ENCODE measurements around the gene NEK5. TPM values are rescaled to one million over a fixed set of nuclear protein-coding genes. Genes with fewer than 3 reads are reported as not detected.

The NEK5 gene
- total and polyA plus RNA-seq, 2 of the 8 experiments (the other 6 are each of a cell fraction or from before 2014, with no cell fraction given), result 0.12 to 0.35 TPM

DNA sequence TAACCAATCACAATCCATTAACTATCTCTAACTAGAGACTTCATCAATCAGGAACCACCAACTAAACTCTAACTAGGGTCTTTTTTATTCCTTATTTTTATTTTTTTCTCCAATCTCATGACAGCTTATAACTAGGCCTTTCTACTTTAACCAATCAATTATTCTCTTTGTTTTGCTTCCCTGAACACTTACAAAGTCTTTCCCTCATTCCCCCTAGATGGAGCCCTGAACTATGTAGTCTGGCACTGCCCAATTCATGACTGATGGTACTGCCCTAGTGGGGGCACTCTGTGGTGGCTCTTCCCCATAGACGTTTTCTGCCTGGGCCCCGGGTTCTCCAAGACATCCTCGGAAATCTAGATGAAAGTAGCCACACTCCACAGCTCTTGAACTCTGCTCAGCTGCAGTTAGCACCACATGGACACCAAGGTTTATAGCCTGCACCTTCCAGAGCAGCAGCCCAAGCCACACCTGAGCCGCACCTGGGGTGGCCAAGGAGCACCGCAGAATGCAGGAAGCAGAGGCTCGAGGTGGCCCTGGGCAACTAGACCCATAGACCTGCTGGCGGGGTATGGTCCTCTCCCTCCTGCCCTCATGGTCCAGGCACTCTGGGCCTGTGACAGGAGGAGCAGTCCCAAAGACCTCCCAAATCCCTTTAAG, 124.2 kb downstream of the NEK5 start:
- Histone ChIP-seq H3K36me3 (ENCODE audit: control insufficient read depth in 2 of 4, insufficient read depth in 4 of 4, low read length in 3 of 4) (no peaks in the 10 kb centered on the region), H3K9ac (replicated peaks in 1 of 4; ENCODE audit: extremely low read depth in 1 of 4, low read depth in 3 of 4, low read length in 3 of 4) (no peak overlapping the region), H2BK12ac (ENCODE audit: low read depth, low read length) (no peak overlapping the region), H3K27me3 (replicated peaks in 1 of 4; ENCODE audit: control insufficient read depth in 3 of 4, extremely low read depth in 1 of 4, insufficient read depth in 3 of 4, low read length in 3 of 4) (peaks cover 0 to 6% (median 2%) of the 10 kb centered on the region in 4 experiments; a peak in 4 of 7 replicates), H3K23me2 (ENCODE audit: low read depth, low read length) (no peaks in the 10 kb centered on the region), H4K20me1 (replicated peaks in 1 of 2; ENCODE audit: control insufficient read depth in 1 of 2, insufficient read depth in 2 of 2, low read length in 2 of 2) (peaks cover 0 to 6% of the 10 kb centered on the region in 2 experiments), H3K79me1 (ENCODE audit: low read depth, low read length) (peaks cover 4% of the 10 kb centered on the region), H4K8ac (ENCODE audit: extremely low read depth, insufficient read depth, low read length) (no peak overlapping the region), H3K14ac (ENCODE audit: insufficient read length) (no peak overlapping the region), H3K18ac (ENCODE audit: extremely low read depth, low read length) (no peak overlapping the region), H2BK15ac (ENCODE audit: low read length) (no peak overlapping the region), H2BK120ac (replicated peaks; ENCODE audit: low read depth, low read length) (no peak overlapping the region), H3K79me2 (ENCODE audit: control insufficient read depth in 1 of 2, insufficient read depth in 2 of 2, low read length in 2 of 2) (no peaks in the 10 kb centered on the region), H3K4me1 (replicated peaks in 1 of 4; ENCODE audit: control insufficient read depth in 3 of 4, insufficient read depth in 4 of 4, low read length in 3 of 4) (peaks cover 0 to 4% (median 2%) of the 10 kb centered on the region in 4 experiments; a peak in 4 of 7 replicates), H3K4me2 (ENCODE audit: insufficient read depth in 1 of 2, low read depth in 2 of 2, low read length in 2 of 2) (no peak overlapping the region), H3K23ac (ENCODE audit: insufficient read length) (no peak overlapping the region), H2AFZ (ENCODE audit: low read length) (no peak overlapping the region), H3K27ac (ENCODE audit: low read depth, low read length) (no peak overlapping the region), H4K5ac (ENCODE audit: insufficient read length, low read depth, low read length) (no peak overlapping the region), H2BK20ac (ENCODE audit: low read length) (no peak overlapping the region), H3K56ac (replicated peaks; ENCODE audit: insufficient read length, low read depth, low read length) (peak overlapping the region; percentile 7), H3K4ac (replicated peaks; ENCODE audit: insufficient read length, low read depth, low read length) (no peak overlapping the region), H2BK5ac (ENCODE audit: low read depth, low read length) (no peak overlapping the region), H3K9me3 (ENCODE audit: insufficient read depth in 2 of 2, low read depth in 1 of 2, low read length in 1 of 2) (no peaks in the 10 kb centered on the region), H4K91ac (replicated peaks; ENCODE audit: insufficient read length, low read length) (no peak overlapping the region), H3K4me3 (ENCODE audit: extremely low read depth in 1 of 4, insufficient read depth in 2 of 4, low read depth in 3 of 4, low read length in 4 of 4) (no peak overlapping the region), H2AK5ac (ENCODE audit: low read depth, low read length) (no peak overlapping the region)
- no peak for FAIRE-seq
- DNase-seq (ENCODE audit: low read depth in 1 of 2, low spot score in 2 of 2), result no peak
- ChIA-PET POLR2A (ENCODE audit: partially characterized antibody) (interaction anchor here (2.3 kb wide), 1 partner anchor 8 kb away, joined by 8 read pairs; the partner anchor contains the start of gene ALG11), CTCF (ENCODE audit: partially characterized antibody) (interaction anchor here (0.7 to 6.7 kb wide), 8 partner anchors 8 to 156 kb away, joined by 3 to 107 read pairs (median 4); partner anchors contain the start of gene NEK5)
- 89% methylated on average over 7 of the region's 7 CpGs; no CpG with 5 or more reads in 1 of the 2 experiments for WGBS, 2 experiments (ENCODE audit: extremely low coverage in 1 of 2, insufficient coverage in 1 of 2, insufficient read length in 1 of 2, insufficient replicate concordance in 2 of 2, low coverage in 1 of 2, low lambda C conversion rate in 2 of 2, missing lambda C conversion rate in 1 of 2)
- TF ChIP-seq KDM1A (IDR thresholded peaks at IDR 0.05; ENCODE audit: borderline replicate concordance, low read length) (no peak), SUZ12 (IDR thresholded peaks at IDR 0.05; ENCODE audit: low read length) (no peak), CREB1 (IDR thresholded peaks at IDR 0.05) (no peak), SIX5 (IDR thresholded peaks at IDR 0.05; ENCODE audit: low read depth, low read length) (no peak), TAF7 (optimal IDR thresholded peaks at IDR 0.05; ENCODE audit: borderline replicate concordance, low read depth, low read length) (no peak), ASH2L (IDR thresholded peaks at IDR 0.05; ENCODE audit: low read length) (no peak), EP300 (IDR thresholded peaks at IDR 0.05; ENCODE audit: borderline replicate concordance in 1 of 2, low read depth in 2 of 2, low read length in 2 of 2) (no peak), CHD1 (IDR thresholded peaks at IDR 0.05; ENCODE audit: low read depth, low read length) (no peak), BCL11A (IDR thresholded peaks at IDR 0.05; ENCODE audit: low read depth in 2 of 2, low read length in 2 of 2) (no peak), EGR1 (IDR thresholded peaks at IDR 0.05; ENCODE audit: borderline replicate concordance, low read depth, low read length) (no peak)
- TF ChIP-seq, protein P1, sequence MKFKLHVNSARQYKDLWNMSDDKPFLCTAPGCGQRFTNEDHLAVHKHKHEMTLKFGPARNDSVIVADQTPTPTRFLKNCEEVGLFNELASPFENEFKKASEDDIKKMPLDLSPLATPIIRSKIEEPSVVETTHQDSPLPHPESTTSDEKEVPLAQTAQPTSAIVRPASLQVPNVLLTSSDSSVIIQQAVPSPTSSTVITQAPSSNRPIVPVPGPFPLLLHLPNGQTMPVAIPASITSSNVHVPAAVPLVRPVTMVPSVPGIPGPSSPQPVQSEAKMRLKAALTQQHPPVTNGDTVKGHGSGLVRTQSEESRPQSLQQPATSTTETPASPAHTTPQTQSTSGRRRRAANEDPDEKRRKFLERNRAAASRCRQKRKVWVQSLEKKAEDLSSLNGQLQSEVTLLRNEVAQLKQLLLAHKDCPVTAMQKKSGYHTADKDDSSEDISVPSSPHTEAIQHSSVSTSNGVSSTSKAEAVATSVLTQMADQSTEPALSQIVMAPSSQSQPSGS (IDR thresholded peaks at IDR 0.05; ENCODE audit: low read length), result no peak

All from H1 (cell line).